Calu3 (cell line): ENCODE results near the gene INMT. TPM values are rescaled to one million over a fixed set of nuclear protein-coding genes. Genes with fewer than 3 reads are reported as not detected.
"Not testable (repeated sequence)": the region's sequence is repeated elsewhere in the genome, so short reads cannot be mapped to it uniquely, and the experiment has no call there.

ENCODE experiments used
- BruUV-seq: library from RNA; stranded (reverse); fragments of 400-500 nt; replicated peaks from 2 replicates; lab custom pipeline; 2021; lab: Mats Ljungman, UMichigan
- CTCF ChIA-PET: fragments of 300-600 bp; sonication (Branson Sonifier 250); formaldehyde crosslinking; loops from one replicate; lab custom pipeline; 2022; ENCODE audit warnings: antibody characterized with exemption; lab: Charles Lee
- DNase-seq: peaks from one replicate; pipeline ENCODE4 v3.0.0; 2022
- H3K27ac Mint-ChIP-seq: one replicate; pipeline ENCODE4 v1.8.0; 2022; ENCODE audit warnings: mixed read lengths; ENCODE audit not compliant: unreplicated experiment
- H3K27me3 Mint-ChIP-seq: one replicate; pipeline ENCODE4 v1.8.0; 2022; ENCODE audit warnings: mixed read lengths; ENCODE audit not compliant: unreplicated experiment
- H3K36me3 Mint-ChIP-seq: one replicate; pipeline ENCODE4 v1.8.0; 2022; ENCODE audit warnings: mild to moderate bottlenecking, moderate library complexity, mixed read lengths; ENCODE audit not compliant: insufficient read depth, unreplicated experiment
- H3K4me1 Mint-ChIP-seq: one replicate; pipeline ENCODE4 v1.8.0; 2022; ENCODE audit warnings: mild to moderate bottlenecking, low read depth, mixed read lengths; ENCODE audit not compliant: unreplicated experiment
- H3K4me3 Mint-ChIP-seq: one replicate; pipeline ENCODE4 v1.8.0; 2022; ENCODE audit warnings: mild to moderate bottlenecking, low read depth, moderate library complexity, mixed read lengths; ENCODE audit not compliant: unreplicated experiment
- H3K9me3 Mint-ChIP-seq: one replicate; pipeline ENCODE4 v1.8.0; 2022; ENCODE audit warnings: low read depth, mixed read lengths; ENCODE audit not compliant: unreplicated experiment
- intact Hi-C: fragments of 100-400 bp; cut with micrococcal nuclease; formaldehyde crosslinking; loops from one replicate; pipeline ENCODE4 v1.10.0; 2022; ENCODE audit not compliant: unreplicated experiment
- total RNA-seq: library from RNA; stranded (reverse); gene quantifications from 2 replicates; pipeline ENCODE4 v1.2.3, GENCODE V29; 2022
- TF ChIP-seq, protein P1 (sequence below): fragments of 200-600 bp; IDR thresholded peaks from one replicate; pipeline ENCODE4 v1.8.0; 2022; ENCODE audit warnings: antibody characterized with exemption; ENCODE audit not compliant: unreplicated experiment

The INMT gene
- total RNA-seq, 1 experiment from 2014 or later = not detected

- TF ChIP-seq, protein P1, sequence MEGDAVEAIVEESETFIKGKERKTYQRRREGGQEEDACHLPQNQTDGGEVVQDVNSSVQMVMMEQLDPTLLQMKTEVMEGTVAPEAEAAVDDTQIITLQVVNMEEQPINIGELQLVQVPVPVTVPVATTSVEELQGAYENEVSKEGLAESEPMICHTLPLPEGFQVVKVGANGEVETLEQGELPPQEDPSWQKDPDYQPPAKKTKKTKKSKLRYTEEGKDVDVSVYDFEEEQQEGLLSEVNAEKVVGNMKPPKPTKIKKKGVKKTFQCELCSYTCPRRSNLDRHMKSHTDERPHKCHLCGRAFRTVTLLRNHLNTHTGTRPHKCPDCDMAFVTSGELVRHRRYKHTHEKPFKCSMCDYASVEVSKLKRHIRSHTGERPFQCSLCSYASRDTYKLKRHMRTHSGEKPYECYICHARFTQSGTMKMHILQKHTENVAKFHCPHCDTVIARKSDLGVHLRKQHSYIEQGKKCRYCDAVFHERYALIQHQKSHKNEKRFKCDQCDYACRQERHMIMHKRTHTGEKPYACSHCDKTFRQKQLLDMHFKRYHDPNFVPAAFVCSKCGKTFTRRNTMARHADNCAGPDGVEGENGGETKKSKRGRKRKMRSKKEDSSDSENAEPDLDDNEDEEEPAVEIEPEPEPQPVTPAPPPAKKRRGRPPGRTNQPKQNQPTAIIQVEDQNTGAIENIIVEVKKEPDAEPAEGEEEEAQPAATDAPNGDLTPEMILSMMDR = no peak
- CTCF ChIA-PET = interaction anchor here (0.6 kb wide), 1 partner anchor 25 kb away, joined by 3 read pairs; no protein-coding TSS in a partner anchor
- peaks cover 14% of the 10 kb centered on the region for H3K9me3 Mint-ChIP-seq
- H3K4me1 Mint-ChIP-seq = no peaks in the 10 kb centered on the region
- BruUV-seq = no TSS peak
- no peak overlapping the region for H3K4me3 Mint-ChIP-seq
- H3K36me3 Mint-ChIP-seq = no peaks in the 10 kb centered on the region
- DNase-seq = no peak
- no peak overlapping the region for H3K27ac Mint-ChIP-seq
- intact Hi-C loops = no loop called here
- peaks cover 72% of the 10 kb centered on the region for H3K27me3 Mint-ChIP-seq
Measured at GRCh38 chr7:30713392-30713791, 38.5 kb upstream of the INMT start.

GRCh38 chr7:30714129-30714528 lies 37.8 kb upstream of the INMT start:
- BruUV-seq = no TSS peak
- Mint-ChIP-seq H3K4me1 (no peaks in the 10 kb centered on the region), H3K27me3 (peaks cover 68% of the 10 kb centered on the region)

DNA sequence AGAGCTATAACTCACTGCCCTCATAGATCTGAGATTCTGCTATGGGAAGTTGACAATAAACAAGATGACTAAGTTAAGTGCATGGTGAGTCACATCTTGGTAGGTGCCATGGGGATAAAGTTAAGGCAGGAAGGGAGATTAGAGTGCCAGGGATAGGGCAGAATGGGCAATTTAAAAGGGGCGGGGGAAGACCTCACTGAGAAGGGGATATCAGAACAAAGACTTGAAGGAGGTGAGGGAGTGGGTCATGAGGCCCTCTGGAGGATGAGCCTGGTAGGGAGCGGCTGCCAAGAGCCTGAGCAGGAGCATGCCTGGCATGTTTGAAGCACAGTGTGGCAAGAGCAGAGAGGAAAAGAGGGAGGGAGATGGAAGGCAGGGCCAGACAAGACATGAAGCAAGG lies 34.8 kb upstream of the INMT start:
- TF ChIP-seq, protein P1 = no peak
- CTCF ChIA-PET = no interaction called here
- intact Hi-C loops = loop anchor here (2.0 kb wide), 1 partner anchor 128 kb away; no protein-coding TSS in a partner anchor
- no peaks in the 10 kb centered on the region for H3K4me1 Mint-ChIP-seq
- H3K4me3 Mint-ChIP-seq = no peak overlapping the region
- H3K9me3 Mint-ChIP-seq = peaks cover 26% of the 10 kb centered on the region
- no TSS peak for BruUV-seq
- DNase-seq = no peak
- no peak overlapping the region for H3K27ac Mint-ChIP-seq
- no peaks in the 10 kb centered on the region for H3K36me3 Mint-ChIP-seq
- peaks cover 75% of the 10 kb centered on the region for H3K27me3 Mint-ChIP-seq

More at GRCh38 chr7:30714129-30714528, 37.8 kb upstream of the INMT start:
- H3K36me3 Mint-ChIP-seq = no peaks in the 10 kb centered on the region
- TF ChIP-seq, protein P1 = no peak
- peaks cover 17% of the 10 kb centered on the region for H3K9me3 Mint-ChIP-seq
- intact Hi-C loops = no loop called here
- CTCF ChIA-PET = no interaction called here
- no peak for DNase-seq
- no peak overlapping the region for H3K27ac Mint-ChIP-seq
- H3K4me3 Mint-ChIP-seq = no peak overlapping the region

DNA sequence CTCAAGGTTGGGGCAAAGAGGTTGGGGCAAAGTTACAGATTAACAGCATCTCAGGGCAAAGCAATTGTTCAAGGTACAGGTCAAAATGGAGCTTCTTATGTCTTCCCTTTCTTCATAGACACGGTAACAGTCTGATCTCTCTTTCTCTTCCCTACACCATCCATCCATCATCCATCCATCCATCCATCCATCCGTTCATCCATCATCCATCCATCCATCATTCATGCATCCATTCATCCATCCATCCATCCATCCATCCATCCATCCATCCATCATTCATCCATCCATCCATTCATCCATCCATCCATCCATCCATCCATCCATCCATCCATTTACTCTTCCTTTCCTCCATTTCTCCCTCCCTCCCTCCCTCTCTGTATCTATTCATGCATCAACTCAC lies 32.5 kb upstream of the INMT start:
- H3K36me3 Mint-ChIP-seq, BruUV-seq, DNase-seq, H3K27ac Mint-ChIP-seq, H3K4me3 Mint-ChIP-seq, H3K4me1 Mint-ChIP-seq, CTCF ChIA-PET, intact Hi-C loops: not testable (repeated sequence)
- peaks cover 26% of the 10 kb centered on the region for H3K9me3 Mint-ChIP-seq
- H3K27me3 Mint-ChIP-seq = peaks cover 75% of the 10 kb centered on the region

DNA sequence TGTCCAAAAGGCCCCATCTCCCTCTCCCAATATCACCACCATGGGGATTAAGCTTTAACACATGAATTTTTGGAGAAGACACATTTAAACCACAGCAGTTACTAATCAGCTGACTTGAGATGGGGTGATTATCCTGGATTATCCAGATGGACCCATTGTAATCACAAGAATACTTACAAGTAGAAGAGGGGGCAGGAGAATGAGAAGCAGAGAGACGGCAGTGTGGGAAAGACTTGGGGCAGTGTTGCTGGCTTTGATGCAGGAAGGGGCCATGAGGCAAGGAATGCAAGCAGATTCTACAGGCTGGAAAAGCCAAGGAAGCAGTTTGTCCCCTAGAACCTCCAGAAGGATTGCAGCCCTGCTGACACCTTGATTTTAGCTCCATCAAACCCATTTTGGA lies 30.7 kb upstream of the INMT start:
- TF ChIP-seq, protein P1 = no peak
- no peaks in the 10 kb centered on the region for H3K4me1 Mint-ChIP-seq
- intact Hi-C loops = no loop called here
- no peak for DNase-seq
- no peak overlapping the region for H3K27ac Mint-ChIP-seq
- peaks cover 26% of the 10 kb centered on the region for H3K9me3 Mint-ChIP-seq
- peaks cover 68% of the 10 kb centered on the region for H3K27me3 Mint-ChIP-seq
- CTCF ChIA-PET = no interaction called here
- H3K36me3 Mint-ChIP-seq = no peaks in the 10 kb centered on the region
- no peak overlapping the region for H3K4me3 Mint-ChIP-seq
- no TSS peak for BruUV-seq
